Lower leg skin (tissue), 3 donors: ENCODE data around the gene C2orf68.

ENCODE experiments used
- POLR2A ChIP-seq, 2 donors: fragments of 450-650 bp; IDR thresholded peaks; one replicate each; pipeline ENCODE4 v1.6.1; 2016 to 2017; ENCODE audit warnings: antibody characterized with exemption in 2 of 2, mild to moderate bottlenecking in 1 of 2, moderate library complexity in 1 of 2
- TF ChIP-seq, protein P1 (sequence below), 3 donors: fragments of 450-650 bp; IDR thresholded peaks; one replicate each; pipeline ENCODE4 v1.5.1; 2016; ENCODE audit warnings: antibody characterized with exemption in 3 of 3, mild to moderate bottlenecking in 3 of 3, moderate library complexity in 2 of 3

GRCh38 chr2:85596026-85596333, 15.9 kb downstream of the C2orf68 start:
- TF ChIP-seq, protein P1, sequence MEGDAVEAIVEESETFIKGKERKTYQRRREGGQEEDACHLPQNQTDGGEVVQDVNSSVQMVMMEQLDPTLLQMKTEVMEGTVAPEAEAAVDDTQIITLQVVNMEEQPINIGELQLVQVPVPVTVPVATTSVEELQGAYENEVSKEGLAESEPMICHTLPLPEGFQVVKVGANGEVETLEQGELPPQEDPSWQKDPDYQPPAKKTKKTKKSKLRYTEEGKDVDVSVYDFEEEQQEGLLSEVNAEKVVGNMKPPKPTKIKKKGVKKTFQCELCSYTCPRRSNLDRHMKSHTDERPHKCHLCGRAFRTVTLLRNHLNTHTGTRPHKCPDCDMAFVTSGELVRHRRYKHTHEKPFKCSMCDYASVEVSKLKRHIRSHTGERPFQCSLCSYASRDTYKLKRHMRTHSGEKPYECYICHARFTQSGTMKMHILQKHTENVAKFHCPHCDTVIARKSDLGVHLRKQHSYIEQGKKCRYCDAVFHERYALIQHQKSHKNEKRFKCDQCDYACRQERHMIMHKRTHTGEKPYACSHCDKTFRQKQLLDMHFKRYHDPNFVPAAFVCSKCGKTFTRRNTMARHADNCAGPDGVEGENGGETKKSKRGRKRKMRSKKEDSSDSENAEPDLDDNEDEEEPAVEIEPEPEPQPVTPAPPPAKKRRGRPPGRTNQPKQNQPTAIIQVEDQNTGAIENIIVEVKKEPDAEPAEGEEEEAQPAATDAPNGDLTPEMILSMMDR (IDR thresholded peaks at IDR 0.05), result no peak
- TF ChIP-seq POLR2A (IDR thresholded peaks at IDR 0.05), result no peak
